HepG2 (cell line): ENCODE results near the gene OPRL1. TPM values are rescaled to one million over a fixed set of nuclear protein-coding genes. Genes with fewer than 3 reads are reported as not detected.

Experiments
- ATAC-seq: fragments of 200-7000 bp; cut with Tn5 transposase; 3 replicates; pipeline ENCODE4 v1.9.1; 2020; ENCODE audit warnings: mild to moderate bottlenecking, moderate library complexity
- BruUV-seq: library from RNA; stranded (reverse); fragments of 400-500 nt; replicated peaks from 2 replicates; lab custom pipeline; 2021; lab: Mats Ljungman, UMichigan
- CTCF ChIA-PET: fragments of 300-600 bp; formaldehyde crosslinking; extraction: SDS; loops from one replicate; lab custom pipeline; 2021; ENCODE audit warnings: low total read pairs, inconsistent platforms, low intra/inter-chr PET ratio; lab: Yijun Ruan, JAX
- POLR2A ChIA-PET: fragments of 350-600 bp; sonication (Branson Sonifier 250); formaldehyde crosslinking; loops from one replicate; lab custom pipeline; 2020; ENCODE audit warnings: antibody characterized with exemption, inconsistent platforms; lab: Yijun Ruan, JAX
- DNase-seq: peaks from one replicate; pipeline ENCODE4 v3.0.0-alpha.2; 2015; ENCODE audit warnings: low spot score
- FAIRE-seq: peaks from 3 replicates; lab custom pipeline; 2011; peaks lifted over from hg19 to GRCh38; lab: Jason Lieb, UNC
- H2AFZ ChIP-seq: one replicate; pipeline ENCODE4 v1.6.1; 2011; ENCODE audit warnings: low read length, inconsistent platforms
- H3K27ac ChIP-seq: fragments of 300-600 bp; 3 replicates; pipeline ENCODE4 v1.8.0; 2011; ENCODE audit warnings: mixed run types, mild to moderate bottlenecking, mixed read lengths, low read length, inconsistent platforms; ENCODE audit not compliant: insufficient read depth; ENCODE audit errors: extremely low read length
- H3K27me3 ChIP-seq, 2 experiments: fragments of 200-600 bp in 1 of 2; 2 replicates in 1 of 2; 3 replicates in 1 of 2; pipeline versions ENCODE4 v1.6.0 to v1.8.0; 2011; ENCODE audit warnings: low read length in 2 of 2, mild to moderate bottlenecking in 2 of 2, moderate library complexity in 2 of 2, inconsistent platforms in 1 of 2; ENCODE audit not compliant: insufficient read depth in 2 of 2, control insufficient read depth in 1 of 2
- H3K36me3 ChIP-seq, 2 experiments: fragments of 200-600 bp in 1 of 2; replicated peaks in 1 of 2; 2 replicates in 1 of 2; 3 replicates in 1 of 2; pipeline versions ENCODE4 v1.5.1 to v1.8.0; 2011; ENCODE audit warnings: low read length in 2 of 2, inconsistent platforms in 1 of 2; ENCODE audit not compliant: insufficient read depth in 2 of 2, control insufficient read depth in 1 of 2
- H3K4me1 ChIP-seq: 2 replicates; pipeline ENCODE4 v1.5.1; 2012; ENCODE audit warnings: low read length, inconsistent platforms; ENCODE audit not compliant: insufficient read depth
- H3K4me2 ChIP-seq: 2 replicates; pipeline ENCODE4 v1.6.0; 2011; ENCODE audit warnings: low read depth, low read length, inconsistent platforms
- H3K4me3 ChIP-seq, 3 experiments: fragments of 200-600 bp in 1 of 3; sonication (generic), shearing (Covaris generic) in 1 of 3; replicated peaks in 1 of 3; 2 replicates each; pipeline ENCODE4 v1.5.1; 2011 to 2016; ENCODE audit warnings: low read length in 3 of 3, inconsistent platforms in 2 of 3, low read depth in 2 of 3, mild to moderate bottlenecking in 2 of 3, control low read depth in 1 of 3, mixed read lengths in 1 of 3; ENCODE audit not compliant: insufficient read depth in 1 of 3
- H3K79me2 ChIP-seq: one replicate; pipeline ENCODE4 v1.6.1; 2011; ENCODE audit warnings: low read length, inconsistent platforms; ENCODE audit not compliant: insufficient read depth
- H3K9ac ChIP-seq: 2 replicates; pipeline ENCODE4 v1.6.0; 2011; ENCODE audit warnings: mild to moderate bottlenecking, low read depth, low read length, inconsistent platforms; ENCODE audit not compliant: insufficient read depth
- H3K9me3 ChIP-seq: 2 replicates; pipeline ENCODE4 v1.5.1; 2012; ENCODE audit warnings: mild to moderate bottlenecking, low read length
- H4K20me1 ChIP-seq: 2 replicates; pipeline ENCODE4 v1.6.0; 2011; ENCODE audit warnings: inconsistent platforms, mild to moderate bottlenecking, low read length, moderate library complexity; ENCODE audit not compliant: insufficient read depth
- CREB1 ChIP-seq, 2 experiments: fragments of 450-650 bp in 1 of 2; IDR thresholded peaks; 2 replicates each; pipeline ENCODE4 v1.6.1; 2016 to 2017; ENCODE audit warnings: control low read depth in 1 of 2, mild to moderate bottlenecking in 1 of 2, missing compliant biosample characterization in 1 of 2, missing genetic modification characterization in 1 of 2
- MNT ChIP-seq: fragments of 450-650 bp; IDR thresholded peaks from 2 replicates; pipeline ENCODE4 v1.6.1; 2016
- SAP130 ChIP-seq: IDR thresholded peaks from 2 replicates; pipeline ENCODE4 v1.6.1; 2016; ENCODE audit warnings: low read depth
- WGBS: methylation state at CpG from one replicate; pipeline ENCODE4 v1.1.6; 2017; ENCODE audit warnings: low lambda C conversion rate; 5-methylcytosine and 5-hydroxymethylcytosine counted together
- in situ Hi-C: cut with HindIII; loops from 2 replicates; pipeline ENCODE4 v1.10.0; 2017; ENCODE audit warnings: low pct_unique_long_range_greater_than_20kb; ENCODE audit not compliant: extremely low pct_ligation_motif_present
- intact Hi-C: fragments of 100-400 bp; cut with micrococcal nuclease; formaldehyde crosslinking; loops from one replicate; pipeline ENCODE4 v1.10.0; 2022; ENCODE audit not compliant: unreplicated experiment
- polyA plus RNA-seq, 8 experiments: library from polyadenylated mRNA; depleted of rRNA in 3 of 8; stranded (reverse) in 7 of 8; unstranded in 1 of 8; fragments of >200 nt; fragmentation: Illumina TruSeq in 4 of 8; extraction: Trizol in 4 of 8; gene quantifications; 2 replicates each; pipeline versions ENCODE4 v1.2.1 to v1.2.3, GENCODE V29; 2011 to 2016; ENCODE audit warnings: low read depth in 4 of 8, missing spikeins in 1 of 8, mixed read lengths in 1 of 8; ENCODE audit not compliant: insufficient read depth in 1 of 8
- total RNA-seq, 5 experiments: library from RNA; depleted of rRNA; stranded (reverse); fragments of >200 nt; fragmentation: Illumina TruSeq; extraction: Trizol; gene quantifications; 2 replicates each; pipeline ENCODE4 v1.2.3, GENCODE V29; 2016; ENCODE audit warnings: low read depth in 1 of 5

OPRL1 gene
- total and polyA plus RNA-seq, 2 of the 13 experiments (the other 11 are each of a cell fraction or from before 2014, with no cell fraction given): 0.35 to 0.71 TPM

GRCh38 chr20:64099086-64099786, 19.4 kb downstream of the OPRL1 start:
- POLR2A ChIA-PET: no interaction called here

More at GRCh38 chr20:64099086-64099786, 19.4 kb downstream of the OPRL1 start:
- in situ Hi-C loops (no loop called here), intact Hi-C loops (no loop called here)
- Histone ChIP-seq H3K9me3 (no peaks in the 10 kb centered on the region), H3K79me2 (no peaks in the 10 kb centered on the region), H3K9ac (no peak overlapping the region), H4K20me1 (peaks cover 3% of the 10 kb centered on the region; the same call in 1 of the 2 replicates), H3K27me3 (peaks cover 34 to 63% of the 10 kb centered on the region in 2 experiments), H3K4me1 (no peaks in the 10 kb centered on the region), H2AFZ (no peak overlapping the region), H3K4me3 (no peak overlapping the region), H3K27ac (no peak overlapping the region), H3K4me2 (no peak overlapping the region), H3K36me3 (no peaks in the 10 kb centered on the region)
- ATAC-seq: no peak
- 30% methylated on average over 19 of the region's 21 CpGs for WGBS
- CTCF ChIA-PET: no interaction called here
- TF ChIP-seq CREB1 (IDR thresholded peaks at IDR 0.05) (0 out of 2 replicates have a peak, but pooled peaks have one; percentile 8), CREB1 (CRISPR knock-in tag; IDR thresholded peaks at IDR 0.05) (no peak), MNT (peak; percentile 44), SAP130 (no peak)
- no TSS peak for BruUV-seq
- FAIRE-seq: no peak
- DNase-seq: no peak
